Measurements from ENCODE around the gene OR52N5.

- TF ChIP-seq, protein P1, sequence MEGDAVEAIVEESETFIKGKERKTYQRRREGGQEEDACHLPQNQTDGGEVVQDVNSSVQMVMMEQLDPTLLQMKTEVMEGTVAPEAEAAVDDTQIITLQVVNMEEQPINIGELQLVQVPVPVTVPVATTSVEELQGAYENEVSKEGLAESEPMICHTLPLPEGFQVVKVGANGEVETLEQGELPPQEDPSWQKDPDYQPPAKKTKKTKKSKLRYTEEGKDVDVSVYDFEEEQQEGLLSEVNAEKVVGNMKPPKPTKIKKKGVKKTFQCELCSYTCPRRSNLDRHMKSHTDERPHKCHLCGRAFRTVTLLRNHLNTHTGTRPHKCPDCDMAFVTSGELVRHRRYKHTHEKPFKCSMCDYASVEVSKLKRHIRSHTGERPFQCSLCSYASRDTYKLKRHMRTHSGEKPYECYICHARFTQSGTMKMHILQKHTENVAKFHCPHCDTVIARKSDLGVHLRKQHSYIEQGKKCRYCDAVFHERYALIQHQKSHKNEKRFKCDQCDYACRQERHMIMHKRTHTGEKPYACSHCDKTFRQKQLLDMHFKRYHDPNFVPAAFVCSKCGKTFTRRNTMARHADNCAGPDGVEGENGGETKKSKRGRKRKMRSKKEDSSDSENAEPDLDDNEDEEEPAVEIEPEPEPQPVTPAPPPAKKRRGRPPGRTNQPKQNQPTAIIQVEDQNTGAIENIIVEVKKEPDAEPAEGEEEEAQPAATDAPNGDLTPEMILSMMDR (IDR thresholded peaks at IDR 0.05; ENCODE audit: low read depth, low read length) = no peak
- no peak for TF ChIP-seq EZH2phosphoT487 (IDR thresholded peaks at IDR 0.05; ENCODE audit: low read depth)
Measured at GRCh38 chr11:5736396-5736795, 46.8 kb downstream of the OR52N5 start, which contains the start of gene OR56B1.
